IPS-NIHi7 (cell line): ENCODE data around the gene ICA1.

Experiments used
- DNase-seq: peaks from one replicate; pipeline ENCODE4 v3.0.0; 2012; ENCODE audit warnings: mixed read lengths; ENCODE audit errors: extremely low spot score

Gene ICA1

DNA sequence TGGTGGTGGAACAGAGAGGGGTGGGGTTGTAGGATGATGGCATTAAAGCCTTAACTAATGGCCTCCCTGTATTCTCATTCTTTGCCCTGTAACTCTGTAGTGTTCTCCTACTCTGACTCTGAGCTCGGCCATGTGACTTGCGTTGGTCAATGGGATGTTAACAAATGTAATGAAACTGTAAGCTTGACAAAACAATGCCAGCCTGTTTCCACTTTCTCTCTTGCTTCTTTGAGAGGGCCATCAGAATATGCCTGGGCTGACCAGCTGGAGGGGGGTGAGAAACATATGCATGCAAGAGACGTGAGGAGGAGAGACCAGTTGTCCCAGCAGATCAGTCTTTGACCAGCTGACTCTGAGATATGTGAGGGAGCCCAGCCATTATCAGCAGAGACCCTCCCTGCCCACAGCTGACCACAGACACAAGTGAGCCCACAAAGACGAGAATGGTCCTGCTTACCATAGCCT lies 100.6 kb downstream of the ICA1 start:
- no peak for DNase-seq

GRCh38 chr7:8160779-8161345 lies 101.1 kb downstream of the ICA1 start:
- no peak for DNase-seq

GRCh38 chr7:8160250-8160649 lies 101.7 kb downstream of the ICA1 start:
- DNase-seq: no peak

DNA sequence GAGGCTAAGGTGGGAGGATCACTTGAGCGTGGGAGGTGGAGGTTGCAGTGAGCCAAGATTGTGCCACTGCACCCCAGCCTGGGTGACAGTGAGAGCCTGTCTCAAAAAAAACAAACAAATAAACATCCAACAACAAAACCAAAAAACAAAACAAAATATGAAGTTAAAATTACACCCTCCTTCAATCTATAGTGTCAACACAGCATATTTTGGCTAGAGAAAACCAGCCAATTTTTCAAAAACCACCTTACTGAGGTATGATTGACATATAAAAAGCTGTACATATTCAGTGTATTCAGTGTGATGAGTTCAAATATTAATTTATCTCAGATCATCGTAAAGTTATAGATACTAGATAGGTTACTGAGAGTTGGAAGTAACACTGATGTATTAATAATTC lies 102.4 kb downstream of the ICA1 start:
- no peak for DNase-seq

DNA sequence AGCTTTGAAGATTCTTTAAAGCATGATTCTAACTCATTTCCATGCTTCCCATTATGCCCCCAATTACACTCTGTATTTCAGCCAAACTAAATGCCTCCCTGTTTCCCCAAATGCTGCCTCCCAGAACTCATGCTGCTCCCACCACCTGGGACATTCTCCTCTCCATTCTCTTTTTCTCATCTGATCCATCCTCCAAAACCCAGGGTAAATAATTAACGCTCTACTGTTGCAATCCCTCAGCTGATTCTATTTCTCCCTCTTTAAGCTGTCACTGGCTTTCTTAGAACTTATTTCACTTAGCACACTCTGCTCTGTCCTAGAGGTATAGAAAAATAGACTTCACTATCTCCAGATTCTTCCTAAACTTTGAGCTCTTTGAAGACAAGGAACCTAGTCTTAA lies 104.7 kb downstream of the ICA1 start:
- DNase-seq: no peak

- no peak for DNase-seq
Observed at GRCh38 chr7:8155836-8156235, 106.1 kb downstream of the ICA1 start.

GRCh38 chr7:8154272-8154671 lies 107.7 kb downstream of the ICA1 start:
- no peak for DNase-seq

GRCh38 chr7:8152489-8153192 lies 109.3 kb downstream of the ICA1 start:
- DNase-seq: no peak

- no peak for DNase-seq
Observed at GRCh38 chr7:8151161-8151725, 110.7 kb downstream of the ICA1 start.

DNA sequence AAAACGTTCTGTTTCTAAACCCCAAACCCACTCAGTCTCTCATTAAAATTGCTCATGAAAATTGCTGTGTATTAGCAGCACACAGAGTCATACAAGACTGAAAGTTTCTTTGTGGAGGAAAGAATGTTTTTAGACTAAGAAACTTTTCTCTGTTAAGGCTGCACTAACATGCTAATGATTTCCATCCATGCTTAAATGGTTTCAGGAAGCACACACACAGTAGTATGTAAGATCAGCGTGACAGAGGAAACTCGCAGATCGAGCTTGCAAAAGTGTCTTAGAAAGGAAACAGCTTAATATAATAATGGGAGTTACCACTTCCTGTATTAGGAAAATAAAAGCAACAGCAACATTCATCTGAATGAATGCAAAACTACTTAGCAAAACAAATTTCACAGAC lies 112.7 kb downstream of the ICA1 start:
- no peak for DNase-seq

DNA sequence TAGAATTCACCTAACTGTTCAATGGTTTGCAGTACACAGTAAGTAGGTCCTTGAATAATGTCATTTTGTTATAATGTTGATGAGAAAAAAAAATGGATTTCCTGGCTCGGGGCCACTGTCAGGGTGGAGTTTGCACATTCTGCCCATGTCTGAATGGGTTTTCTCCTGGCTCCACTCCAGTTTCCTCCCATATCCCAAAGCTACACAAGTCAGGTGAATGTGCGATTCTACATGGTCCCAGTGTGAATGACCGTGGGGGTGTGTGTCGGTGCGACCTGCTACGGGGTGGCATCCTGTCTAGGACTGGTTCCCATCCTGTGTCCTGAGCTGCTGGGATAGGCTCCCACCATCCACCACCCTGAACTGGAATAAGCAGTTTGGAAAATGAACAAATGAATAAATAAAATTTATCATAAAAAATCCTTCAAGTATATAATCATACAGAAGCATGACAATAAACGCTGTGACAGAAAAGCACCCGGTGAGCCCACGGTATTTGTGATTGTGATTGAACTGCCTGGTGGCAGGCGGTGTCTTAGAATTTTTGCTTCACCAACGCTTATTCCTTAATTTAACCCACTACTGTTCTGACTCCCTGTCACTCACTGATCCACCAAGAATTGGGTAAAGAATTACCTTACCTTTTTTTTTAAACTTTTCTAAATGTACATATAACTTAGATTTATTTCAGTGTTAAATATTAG lies 114.1 kb downstream of the ICA1 start:
- DNase-seq: no peak

- DNase-seq: peak; percentile 47
Observed at GRCh38 chr7:8146788-8147413, 115.1 kb downstream of the ICA1 start.

DNA sequence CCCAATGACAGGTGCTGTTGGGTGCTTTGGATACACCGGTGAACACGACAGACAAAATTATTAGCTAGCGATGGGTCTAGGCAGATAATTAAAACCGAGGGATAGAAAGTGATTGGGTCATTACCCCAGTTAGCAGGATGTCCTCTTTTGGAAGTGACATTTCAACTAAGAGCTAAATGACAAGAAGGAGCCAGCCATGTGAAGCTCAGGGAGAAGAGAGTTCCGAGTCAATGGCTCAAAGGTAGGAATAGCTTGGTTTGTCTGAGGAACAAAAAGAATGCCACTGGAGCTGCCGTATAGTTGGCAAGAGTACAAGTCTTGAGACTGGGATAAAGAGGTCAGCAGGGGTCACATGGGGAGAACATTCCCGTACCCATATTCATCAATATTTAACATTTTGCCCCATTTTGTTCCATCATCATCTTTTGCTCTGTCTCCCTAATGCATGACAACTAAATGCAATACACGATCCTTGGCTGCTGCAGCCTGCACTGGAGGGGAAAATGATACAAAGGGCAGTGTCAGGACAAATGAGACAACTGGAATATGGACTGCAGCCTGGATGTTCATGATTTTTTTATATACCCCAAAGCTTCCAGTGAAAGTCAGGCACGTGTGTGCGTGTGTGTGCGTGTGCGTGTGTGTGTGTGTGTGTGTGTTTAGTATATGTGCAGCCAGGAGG lies 115.7 kb downstream of the ICA1 start:
- DNase-seq: no peak

- DNase-seq: no peak
Observed at GRCh38 chr7:8144856-8145255, 117.1 kb downstream of the ICA1 start.

GRCh38 chr7:8143151-8143874 lies 118.7 kb downstream of the ICA1 start:
- peak; percentile 23 for DNase-seq

DNA sequence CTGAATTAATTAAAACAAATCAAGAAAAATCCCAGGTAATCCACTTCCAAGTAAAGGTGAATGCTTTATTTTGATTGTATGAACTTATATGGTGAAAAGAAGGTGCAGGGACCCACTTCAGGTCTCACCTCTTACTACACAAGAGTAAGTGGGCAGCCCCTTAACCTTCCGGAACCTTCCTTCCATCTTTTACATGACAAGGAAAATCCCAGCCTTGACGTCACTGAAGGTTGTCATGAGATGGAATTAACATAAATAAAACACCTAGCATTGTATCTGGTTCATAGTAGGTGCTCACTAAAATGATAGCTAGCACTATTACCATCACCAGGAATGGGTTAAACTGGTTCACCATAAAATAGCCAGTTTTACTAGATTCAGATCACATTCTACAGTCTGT lies 119.5 kb downstream of the ICA1 start:
- DNase-seq: no peak

GRCh38 chr7:8141070-8141469 lies 120.9 kb downstream of the ICA1 start:
- no peak for DNase-seq

GRCh38 chr7:8136051-8136730 lies 125.8 kb downstream of the ICA1 start:
- DNase-seq: no peak

DNA sequence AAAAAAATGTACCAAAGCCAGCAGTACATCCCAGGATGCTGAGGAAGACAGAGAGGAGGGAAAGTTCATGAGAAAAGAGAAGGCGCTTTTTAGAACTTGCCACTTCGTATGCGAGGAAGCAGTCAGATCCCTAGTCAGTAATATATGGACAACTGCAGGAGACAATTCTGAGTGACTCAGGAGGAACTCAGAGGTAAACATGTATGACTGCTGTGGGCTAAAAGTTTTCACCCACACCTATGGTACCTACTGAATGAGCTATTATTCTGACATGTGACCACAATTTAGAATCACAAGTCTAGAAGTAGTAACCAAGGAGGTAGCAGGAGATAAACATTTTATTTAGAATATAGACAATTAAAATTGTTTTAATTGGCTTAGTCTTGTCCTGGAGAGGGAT lies 126.5 kb downstream of the ICA1 start:
- DNase-seq: no peak

- no peak for DNase-seq
Observed at GRCh38 chr7:8134089-8134733, 127.8 kb downstream of the ICA1 start.
